Measurements from ENCODE around the gene C1orf159.
"Not testable (repeated sequence)": the region's sequence is repeated elsewhere in the genome, so short reads cannot be mapped to it uniquely, and the experiment has no call there.

C1orf159 gene

DNA sequence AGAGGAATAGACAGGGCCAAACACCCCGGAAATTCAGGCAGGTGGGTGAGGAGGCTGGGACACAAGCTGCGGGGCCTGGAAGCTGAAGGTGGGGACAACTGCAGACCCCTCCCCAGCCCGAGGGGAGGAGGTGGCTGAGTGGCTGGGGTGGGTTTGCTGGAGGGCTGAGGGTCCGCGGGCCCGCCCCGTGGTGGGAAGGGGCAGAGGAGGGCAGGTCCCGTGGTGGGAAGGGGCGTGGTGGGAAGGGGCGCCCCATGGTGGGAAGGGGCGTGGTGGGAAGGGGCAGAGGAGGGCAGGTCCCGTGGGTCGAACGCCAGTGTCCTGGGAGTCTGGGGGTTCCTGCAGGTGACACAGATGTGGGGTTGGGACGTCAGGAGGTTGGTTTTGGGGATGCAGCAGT lies 33.5 kb upstream of the C1orf159 start:
- DNase-seq (ENCODE audit: low spot score): no peak

DNA sequence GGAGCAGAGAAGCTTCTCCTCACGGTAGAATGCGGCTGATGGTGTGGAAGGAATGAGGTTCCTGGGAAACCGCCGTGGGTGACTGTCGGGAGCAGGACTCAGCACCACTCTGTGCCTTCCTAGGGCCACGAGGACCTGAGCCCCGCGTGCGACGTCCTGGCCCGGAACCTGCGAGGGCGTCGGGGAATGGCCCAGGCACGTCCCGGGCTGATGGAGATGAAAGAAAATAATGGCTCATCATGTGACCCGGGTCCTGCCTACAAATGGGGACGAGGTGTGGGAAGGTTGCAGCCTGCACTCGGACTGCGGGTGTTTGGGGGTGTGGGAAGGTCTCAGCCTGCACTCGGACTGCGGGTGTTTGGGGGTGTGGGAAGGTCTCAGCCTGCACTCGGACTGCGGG lies 32.7 kb upstream of the C1orf159 start:
- DNase-seq (ENCODE audit: low spot score): no peak

DNA sequence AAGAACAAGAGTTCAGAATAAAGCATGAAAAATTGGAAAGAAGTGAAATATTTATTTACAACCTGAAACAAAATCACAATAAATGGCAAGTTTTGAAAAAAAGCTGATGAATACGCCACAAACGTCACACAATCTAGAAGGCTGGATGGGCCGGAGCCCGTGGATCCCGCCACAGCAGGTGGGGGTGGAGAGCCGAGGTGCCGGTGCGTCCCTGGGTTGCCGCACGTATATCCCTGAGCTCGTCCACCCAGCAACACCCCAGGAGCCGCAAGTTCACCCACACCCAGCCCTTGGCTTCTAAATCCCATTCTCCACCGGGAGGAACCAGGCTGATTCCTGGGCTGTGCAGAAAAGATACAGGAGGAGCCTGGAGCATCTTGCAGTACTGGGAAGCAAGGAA lies 32.2 kb upstream of the C1orf159 start:
- DNase-seq (ENCODE audit: low spot score): no peak

DNA sequence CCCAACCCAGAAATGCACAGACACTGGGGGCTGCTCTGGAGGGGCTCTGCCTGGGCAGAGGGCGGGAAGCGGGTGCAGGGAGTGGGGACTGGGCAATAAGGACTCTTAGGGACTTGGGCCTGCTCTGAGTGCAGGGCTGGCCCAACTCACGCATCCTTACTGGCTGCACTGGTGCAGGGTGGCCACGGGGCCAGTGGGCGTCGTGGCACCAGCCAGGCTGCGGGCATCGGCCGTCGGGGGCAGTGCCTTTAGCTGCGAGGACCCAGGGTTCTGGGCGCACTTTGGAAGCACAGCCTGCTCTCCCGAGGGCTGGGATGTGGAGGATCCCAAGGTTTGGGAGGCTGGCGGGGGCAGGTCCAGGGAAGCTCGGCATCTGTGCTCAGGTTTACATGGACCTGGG lies 30.7 kb upstream of the C1orf159 start:
- no peak for DNase-seq (ENCODE audit: low spot score)

DNA sequence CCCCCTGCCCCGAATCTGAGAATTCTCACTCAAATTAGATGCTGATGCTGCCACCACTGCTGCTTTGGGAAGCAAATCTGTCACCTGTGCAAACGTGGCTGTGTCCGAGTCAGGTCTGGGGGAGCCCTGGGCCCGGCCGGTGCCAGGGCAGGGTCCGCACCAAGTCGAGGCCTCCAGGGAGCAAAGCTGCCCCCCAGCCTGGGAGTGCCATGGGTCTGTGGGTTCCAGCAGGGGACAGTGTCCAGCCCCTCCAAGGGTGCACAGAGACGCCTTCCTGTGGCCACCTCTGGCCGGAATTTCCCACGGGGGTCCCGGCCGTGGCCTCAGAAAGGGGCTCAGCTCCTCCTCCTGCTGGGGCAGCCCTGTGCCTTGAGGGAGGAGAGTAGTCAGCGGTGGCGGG lies 30.1 kb upstream of the C1orf159 start:
- DNase-seq (ENCODE audit: low spot score): no peak

DNA sequence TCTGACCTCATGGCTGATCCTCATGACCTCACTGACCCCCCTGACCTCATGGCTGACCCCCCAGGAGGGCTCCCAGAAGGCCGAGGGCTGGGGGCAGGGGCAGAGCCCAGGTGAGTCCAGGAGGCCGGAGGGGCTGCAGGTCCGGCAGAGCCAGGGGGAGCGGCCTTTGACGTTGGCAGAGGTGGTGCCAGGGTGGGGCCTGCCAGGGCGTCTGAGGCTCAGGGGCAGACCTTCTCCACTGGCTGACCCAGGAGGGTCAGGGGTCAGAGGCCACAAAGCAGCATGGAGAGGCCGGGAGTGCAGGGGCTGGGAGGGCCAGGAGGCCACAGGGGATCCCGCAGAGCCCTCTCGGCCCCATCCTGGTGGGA lies 29.6 kb upstream of the C1orf159 start:
- no peak for DNase-seq (ENCODE audit: low spot score)

DNA sequence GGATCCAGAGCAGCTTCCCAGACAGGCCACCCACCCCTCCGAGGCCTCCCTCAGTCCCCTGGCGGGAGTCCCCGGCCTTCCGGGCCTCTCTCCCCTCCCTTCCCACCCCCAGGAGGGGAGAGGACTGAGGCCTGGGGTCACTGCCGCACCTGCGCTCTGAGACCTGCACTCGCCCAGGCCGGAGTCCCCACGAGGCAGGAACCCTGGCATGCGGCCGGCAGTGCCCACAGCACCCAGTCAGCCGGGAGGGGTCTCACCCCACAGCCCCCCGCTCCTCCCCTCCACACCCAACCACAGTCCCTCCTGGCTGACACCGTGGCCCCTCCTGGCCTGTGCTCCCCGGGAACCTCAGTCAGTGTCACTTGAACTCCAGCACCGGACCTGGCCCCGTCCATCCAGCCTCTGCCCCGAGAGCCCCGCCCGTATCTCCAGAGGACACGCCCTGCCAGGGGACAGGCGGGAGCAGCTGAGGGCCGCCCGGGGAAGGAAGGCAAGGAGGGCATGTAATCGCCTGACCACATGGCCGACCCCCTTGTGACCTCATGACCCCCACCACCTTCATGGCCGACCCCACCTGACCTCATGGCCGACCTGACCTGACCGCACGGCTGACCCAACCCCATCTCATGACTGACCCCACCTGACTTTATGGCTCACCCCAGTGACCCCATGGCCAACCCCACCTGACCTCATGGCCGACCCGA lies 29.1 kb upstream of the C1orf159 start:
- DNase-seq (ENCODE audit: low spot score): no peak

DNA sequence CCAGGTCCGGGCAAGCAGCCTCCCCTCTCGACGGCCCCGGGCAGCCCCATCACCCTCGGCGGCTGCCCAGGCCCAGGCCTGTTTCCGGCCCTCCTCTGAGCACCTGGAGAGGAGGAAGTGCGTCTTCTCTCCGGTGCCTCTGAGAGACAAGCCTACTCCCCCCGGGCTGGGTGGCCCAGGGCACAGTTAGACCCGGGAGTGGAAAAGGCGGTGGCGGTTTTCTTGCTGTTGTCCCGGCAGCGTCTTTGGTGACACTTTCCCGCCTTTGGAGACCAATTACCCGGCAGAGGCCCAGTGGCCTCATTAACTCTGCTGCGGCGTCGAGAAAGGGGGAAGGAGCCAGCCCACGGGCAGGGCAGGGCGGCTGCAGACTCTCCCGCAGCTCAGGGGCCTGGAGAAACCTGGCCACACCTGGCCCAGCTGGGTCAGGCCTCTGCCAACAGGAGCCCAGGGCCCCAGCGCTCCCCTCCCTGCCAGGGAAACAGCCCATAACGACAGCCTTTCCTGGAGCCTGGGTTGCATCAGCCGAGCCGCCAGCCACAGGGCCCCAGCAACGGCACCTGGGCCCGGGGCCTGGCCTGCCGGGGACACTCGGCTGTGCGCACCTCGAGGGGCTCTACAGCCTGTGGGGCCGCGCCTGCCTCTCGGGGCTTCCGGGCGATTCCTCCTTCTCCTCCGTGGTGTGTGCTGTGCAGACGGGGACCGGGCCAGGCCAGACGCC lies 28.4 kb upstream of the C1orf159 start:
- DNase-seq (ENCODE audit: low spot score): no peak

DNA sequence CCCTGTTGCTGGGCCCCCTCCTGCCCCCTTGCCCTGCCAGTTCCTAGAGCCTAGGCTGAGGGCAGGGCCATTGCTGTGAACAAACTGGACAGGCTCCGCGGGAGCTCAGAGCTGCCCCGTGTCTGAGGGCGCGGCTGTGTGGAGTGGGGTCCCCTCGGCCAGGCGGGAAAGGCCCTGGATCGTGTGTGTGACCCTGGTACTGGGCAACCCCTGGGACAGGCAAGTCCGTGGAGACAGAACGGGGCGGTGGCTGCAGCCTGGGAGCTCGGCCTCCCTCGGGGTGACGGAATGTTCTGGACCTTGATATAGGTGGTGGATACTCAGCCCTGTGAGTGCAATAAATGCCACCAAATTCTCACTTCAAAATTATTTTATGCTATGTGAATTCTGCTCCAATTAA lies 27.7 kb upstream of the C1orf159 start:
- DNase-seq (ENCODE audit: low spot score): no peak

DNA sequence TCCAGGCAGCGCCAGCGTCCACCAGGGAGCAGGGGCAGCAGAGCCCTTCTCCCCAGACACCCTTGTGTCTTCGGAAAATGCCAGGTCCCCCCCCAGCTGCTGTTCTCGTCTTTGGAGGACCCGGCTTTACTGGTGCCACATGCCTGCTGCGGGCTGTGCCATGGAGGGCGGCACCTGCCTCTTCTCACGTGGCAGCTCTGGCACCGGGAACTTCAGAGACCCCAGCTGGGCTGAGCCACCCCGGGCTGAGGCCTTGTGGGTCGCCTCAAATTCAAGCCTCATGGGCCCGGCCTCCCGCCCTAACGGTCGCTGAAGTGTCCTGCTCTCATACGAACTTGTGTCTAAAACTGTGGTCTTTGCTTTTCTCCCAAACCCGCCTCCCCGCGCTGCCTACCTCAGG lies 27.0 kb upstream of the C1orf159 start:
- no peak for DNase-seq (ENCODE audit: low spot score)

DNA sequence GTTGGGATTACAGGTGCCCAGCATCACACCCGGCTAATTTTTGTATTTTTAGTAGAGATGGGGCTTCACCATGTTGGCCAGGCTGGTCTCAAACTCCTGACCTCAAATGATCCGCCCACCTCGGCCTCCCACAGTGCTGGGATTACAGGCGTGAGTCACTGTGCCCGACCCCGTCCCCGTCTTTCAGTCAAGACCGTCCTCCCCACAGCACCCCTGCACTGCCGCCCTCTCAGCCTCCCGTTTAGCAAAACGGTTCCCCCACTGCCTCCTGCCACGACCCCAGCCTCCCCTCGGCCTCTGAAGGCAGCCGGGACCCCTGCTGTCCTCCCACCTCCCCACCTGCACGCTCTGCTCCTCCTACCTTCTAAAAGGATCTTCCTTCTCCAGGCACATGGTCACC lies 26.5 kb upstream of the C1orf159 start:
- DNase-seq (ENCODE audit: low spot score): not testable (repeated sequence)

DNA sequence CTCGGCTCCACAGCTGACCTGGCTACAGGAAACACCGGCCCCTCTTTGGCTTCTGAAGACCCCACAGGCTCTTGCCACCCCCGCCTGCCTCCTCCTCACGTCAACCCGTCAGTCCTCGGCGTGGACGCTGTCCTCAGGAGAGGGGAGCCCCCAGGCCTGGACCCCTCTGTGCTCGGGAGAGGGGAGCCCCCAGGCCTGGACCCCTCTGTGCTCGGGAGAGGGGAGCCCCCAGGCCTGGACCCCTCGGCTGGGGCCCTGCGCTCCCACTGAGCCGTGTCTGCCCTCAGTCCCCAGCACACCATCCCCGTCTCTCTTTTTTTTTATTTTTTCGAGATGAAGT lies 26.0 kb upstream of the C1orf159 start:
- no peak for DNase-seq (ENCODE audit: low spot score)

DNA sequence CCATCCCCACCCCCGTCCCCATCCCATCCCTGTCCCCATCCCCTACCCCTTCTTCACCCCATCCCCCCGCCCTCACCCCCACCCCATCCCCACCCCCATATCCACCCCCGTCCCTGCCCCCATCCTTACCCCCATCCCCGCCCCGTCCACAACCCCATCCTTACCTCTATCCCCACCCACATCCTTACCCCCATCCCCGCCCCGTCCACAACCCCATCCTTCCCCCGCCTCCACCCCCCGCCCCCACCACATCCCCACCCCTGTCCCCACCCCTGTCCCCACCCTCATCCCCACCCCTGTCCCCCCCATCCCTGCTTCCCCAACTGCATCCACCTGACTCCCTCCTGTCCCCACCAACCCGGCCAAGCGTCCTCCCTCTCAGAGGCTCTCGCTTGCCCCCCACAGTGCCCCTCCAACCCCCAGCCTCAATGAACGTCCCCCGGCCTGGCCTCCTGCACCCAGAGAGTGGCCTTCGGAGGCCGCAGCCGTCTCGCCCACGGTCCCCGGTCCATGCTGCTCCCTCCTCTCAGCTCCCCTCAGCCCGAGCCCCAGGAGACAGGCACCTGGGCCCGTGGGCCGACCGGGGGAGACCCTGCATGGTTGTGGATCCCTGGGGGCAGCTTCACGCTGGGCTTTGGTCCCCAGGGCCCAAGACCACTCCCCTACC lies 25.5 kb upstream of the C1orf159 start:
- DNase-seq (ENCODE audit: low spot score): no peak

DNA sequence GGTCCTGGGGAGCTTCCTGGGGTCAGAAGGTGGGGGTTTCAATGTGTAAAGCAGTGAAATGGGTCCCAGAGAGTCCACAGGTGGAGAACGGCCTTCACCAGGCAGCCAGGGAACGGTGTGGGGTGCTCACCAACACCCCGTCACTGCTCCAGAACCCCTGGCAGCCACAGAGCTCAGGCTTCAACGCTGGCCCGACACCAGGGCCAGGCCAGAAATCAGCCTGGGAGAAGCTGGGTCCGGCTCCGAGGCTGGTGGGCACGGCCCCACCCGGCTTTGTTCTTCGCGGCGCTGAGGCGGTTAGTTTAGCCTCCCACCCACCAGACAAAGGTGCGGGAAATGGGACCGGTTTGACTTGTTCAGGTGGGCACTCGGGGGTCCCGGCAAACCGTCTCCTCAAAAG lies 24.8 kb upstream of the C1orf159 start:
- DNase-seq (ENCODE audit: low spot score): no peak

DNA sequence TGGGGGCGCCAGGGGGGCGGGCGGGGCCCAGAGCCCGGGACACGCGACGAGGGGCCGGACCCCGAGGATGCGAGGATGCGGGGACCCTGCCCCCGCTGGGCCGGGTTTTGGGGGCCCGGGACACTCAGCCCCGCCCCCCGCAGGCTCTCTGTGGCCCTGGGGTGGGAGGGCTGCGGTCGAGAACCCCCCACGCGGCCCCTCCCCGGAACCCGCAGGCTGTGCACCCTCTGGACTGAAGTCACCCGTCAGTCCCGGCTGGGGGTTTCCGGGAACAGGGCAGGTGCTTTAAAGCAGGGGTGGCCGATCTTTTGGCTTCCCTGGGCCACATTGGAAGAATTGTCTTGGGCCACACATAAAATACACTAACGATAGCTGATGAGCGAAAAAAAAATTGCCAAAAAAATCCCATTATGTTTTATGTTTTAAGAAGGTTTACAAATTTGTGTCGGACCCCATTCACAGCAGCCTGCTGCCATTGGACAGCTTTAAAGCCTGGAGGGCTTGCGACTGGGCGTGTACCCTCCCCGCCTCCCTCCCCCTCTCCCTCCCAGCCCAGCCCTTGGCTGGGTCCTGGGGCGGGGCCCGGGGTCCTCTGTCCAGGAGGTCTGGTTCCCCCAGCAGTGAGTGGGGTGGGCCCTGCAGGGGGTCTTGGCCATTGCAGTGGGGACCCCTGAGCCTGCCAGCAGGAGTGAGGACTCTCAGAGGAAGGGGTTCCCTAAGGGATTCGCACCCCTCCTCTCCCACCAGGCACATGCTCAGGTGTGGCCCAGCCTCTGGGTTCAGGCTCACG lies 21.6 kb upstream of the C1orf159 start:
- DNase-seq (ENCODE audit: low spot score): no peak

DNA sequence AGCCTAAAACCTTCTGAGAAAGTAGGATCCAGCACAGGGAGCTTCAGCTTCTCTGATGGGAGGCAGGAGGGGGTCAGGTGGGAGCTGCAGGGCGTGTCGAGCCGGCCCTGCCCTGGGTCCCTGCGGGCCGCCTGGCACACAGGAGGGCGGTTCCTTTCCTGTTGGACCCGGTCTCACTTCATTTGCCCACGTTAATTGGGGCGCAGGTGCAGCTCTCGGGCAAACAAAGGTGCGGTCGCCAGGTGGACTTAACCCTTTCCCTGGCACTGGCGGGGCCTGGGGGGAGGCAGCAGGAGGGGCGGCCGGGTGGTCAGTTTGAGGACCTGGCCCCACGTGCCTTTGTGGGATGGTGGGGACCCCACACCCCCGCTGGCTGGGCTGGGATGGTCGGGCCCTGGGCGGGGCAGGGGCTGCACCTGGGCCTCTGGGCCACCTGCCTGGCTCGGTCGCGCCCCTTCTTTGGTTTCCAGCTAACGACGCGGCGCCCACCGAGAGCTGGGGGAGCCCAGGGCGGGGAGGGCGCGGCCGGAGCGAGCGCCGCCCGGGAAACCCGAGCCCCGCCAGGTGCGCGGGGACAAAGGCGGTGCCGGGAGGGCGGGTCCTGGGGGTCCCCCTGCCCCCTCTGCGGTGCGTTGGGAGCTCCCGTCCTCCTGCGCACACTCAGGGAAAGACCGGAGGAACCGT lies 20.8 kb upstream of the C1orf159 start:
- DNase-seq (ENCODE audit: low spot score): no peak

DNA sequence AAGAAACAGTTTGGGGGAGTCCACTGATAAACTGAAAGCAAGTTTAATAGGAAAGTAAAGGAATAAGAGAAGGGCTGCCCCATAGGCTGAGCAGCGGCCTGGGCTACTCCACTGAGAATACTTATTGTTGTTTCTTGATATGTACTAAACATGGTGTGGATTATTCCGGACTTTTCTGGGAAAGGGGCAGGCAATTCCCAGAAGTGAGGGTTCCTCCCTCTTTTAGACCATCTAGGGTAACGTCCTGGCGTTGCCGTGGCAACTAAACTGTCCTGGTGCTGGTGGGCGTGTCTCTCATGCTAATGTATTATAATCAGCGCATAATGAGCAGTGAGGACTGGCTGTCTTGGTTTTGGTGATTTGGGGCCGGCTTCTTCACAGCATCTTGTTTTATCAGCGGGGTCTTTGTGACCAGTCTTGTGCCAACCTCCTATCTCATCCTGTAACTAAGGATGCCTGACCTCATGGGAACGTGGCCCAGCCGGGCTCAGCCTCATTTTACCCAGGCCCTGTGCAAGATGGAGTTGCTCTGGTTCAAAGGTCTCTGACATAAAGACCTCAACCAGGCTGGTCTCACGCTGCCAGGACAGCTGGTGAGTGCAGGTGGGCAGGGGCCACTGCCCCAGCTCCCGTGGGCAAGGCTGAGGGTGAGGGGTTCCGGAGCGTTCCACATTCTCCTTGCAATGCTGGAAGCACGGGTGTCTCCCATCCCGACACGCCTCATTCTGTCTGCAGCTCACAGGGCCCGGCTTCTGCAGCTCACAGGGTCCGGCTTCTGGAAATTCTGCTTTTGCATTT lies 19.6 kb upstream of the C1orf159 start:
- DNase-seq (ENCODE audit: low spot score): no peak

DNA sequence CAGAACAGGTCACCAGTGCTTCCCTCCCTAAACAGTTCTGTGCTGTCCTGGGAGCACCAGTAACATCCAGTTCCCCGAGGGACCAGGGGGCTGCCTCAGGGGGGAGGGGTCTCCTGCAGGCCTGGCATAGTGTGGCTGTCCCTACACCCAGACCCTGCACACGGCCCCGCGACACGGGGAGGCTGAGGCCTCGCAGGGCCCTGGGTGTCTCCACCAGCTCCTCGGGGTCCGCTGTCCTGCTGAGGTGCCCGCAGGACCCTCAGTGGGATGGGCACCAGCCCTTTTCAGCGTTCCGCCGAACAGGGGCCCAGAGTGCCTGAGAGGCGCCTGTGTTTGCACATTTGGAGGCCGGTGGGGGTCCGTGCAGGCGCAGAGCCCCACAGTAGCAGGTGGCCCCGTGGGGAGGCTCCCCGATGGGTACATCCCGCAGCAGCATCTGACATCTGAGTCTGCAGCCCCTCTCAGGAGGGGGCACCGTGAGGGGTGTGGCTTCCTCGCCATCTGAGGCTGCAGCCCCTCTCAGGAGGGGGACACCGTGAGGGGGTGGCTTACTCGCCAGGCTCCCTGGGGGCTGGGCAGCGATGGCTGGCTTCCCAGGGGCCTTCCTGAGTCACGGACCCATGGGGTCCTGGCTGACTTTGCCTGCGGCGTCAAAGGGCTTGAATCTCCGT lies 18.5 kb upstream of the C1orf159 start:
- no peak for DNase-seq (ENCODE audit: low spot score)

DNA sequence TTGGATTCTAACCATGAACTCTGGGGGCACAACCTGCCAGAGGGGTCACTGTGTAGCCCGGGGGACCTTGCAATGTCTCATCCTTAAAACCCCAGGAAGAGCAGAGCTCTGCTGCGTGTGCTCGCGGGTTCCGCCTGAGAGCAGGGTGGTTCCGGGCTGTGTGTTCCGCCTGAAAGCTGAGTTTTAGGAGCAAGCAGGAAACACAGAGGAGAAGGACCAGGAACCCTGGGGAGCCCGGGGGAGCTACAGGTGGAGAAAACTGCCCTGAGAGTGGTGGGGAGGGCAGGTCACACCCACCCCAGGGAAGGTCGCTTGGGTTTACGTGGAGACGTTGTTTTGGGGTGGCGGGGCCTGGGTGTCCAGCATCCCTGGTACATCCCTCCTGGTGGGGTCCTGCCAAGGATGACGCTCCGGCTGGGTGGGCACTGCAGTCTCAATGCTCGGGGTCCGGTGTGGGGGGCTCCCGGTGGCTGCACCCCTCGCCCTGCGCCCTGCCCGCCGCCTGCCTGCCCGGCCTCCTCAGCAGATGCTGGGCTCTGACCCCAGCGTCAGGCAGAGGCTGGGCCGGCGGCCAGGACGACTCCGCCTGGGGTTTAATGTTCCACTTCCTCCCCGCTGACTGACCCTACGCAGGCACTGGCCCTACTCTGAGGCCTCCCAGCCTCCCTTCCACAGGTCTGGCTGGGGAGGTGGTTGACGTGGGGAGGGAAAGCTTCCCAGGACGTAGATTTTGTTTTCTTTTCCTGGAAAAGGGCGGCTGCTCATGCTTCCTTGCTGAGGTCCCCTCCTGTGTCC lies 17.3 kb upstream of the C1orf159 start:
- DNase-seq (ENCODE audit: low spot score): no peak
